Stimulated activated CD8-positive, alpha-beta memory T cell treated with anti-CD3 and anti-CD28 coated beads, Interleukin-7, amount 100 ng/mL, for 48 hours (primary cell): ENCODE data around the gene ZNF32.

Experiments
- DNase-seq, 2 donors: peaks; one replicate each; pipeline ENCODE4 v3.0.0-alpha.2; 2020; ENCODE audit warnings: low read depth in 1 of 2; ENCODE audit errors: extremely low read depth in 1 of 2

The ZNF32 gene

DNA sequence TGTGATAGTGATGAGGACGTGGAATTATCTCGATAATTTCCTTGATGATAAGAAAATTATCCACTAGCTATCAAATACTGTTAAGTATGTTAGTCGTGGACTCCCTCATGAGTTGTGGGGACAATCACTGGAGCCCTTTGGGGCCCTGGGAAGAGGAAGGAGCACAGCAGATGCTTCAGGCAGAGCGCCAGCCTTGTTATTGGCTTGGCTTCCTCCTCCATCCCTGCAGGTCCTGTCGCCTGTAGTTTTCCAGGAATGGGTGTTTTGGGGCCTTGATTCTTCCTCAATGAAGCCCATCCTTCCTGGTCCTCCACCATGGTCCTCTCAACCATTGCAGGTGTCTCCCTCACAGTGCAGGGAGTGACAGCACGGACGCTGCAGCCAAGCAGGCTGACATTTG is 32.5 kb upstream of the ZNF32 start:
- no peak for DNase-seq

DNA sequence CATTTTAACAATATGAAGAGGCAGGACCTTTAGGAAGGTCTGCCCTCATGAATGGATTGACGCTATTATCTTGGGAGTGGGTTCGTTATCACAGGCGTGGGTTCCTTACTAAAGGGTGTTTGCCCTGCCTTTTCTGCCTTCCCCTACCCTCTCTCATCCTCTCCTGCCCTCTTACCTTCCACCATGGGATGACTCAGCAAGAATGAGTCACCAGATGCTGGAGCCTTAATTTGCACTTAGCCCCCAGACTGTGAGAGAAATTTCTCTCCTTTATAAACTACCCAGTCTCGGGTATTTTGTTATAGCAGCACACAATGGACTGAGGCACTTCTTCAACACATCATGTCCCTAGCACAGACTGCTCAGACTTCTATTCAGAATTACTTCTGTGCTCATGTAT is 31.4 kb upstream of the ZNF32 start:
- DNase-seq = no peak

DNA sequence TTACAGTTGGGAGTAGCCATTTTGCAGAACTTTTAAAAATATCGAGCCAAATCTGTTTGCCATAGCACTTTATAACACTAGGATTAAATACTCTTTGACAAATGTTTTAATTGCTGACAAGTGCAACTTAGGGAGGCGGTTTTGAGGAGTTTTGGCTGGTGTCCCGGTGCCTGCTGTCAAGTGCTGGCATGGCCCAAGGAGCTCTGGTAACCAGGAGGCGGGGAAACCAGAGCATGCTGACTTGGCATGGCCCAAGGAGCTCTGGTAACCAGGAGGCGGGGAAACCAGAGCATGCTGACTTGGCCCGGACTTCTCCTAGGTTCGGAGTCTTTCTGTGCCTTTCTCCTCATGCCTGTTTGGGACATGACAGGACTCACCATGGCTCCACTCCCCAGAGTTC is 30.8 kb upstream of the ZNF32 start:
- no peak for DNase-seq

DNA sequence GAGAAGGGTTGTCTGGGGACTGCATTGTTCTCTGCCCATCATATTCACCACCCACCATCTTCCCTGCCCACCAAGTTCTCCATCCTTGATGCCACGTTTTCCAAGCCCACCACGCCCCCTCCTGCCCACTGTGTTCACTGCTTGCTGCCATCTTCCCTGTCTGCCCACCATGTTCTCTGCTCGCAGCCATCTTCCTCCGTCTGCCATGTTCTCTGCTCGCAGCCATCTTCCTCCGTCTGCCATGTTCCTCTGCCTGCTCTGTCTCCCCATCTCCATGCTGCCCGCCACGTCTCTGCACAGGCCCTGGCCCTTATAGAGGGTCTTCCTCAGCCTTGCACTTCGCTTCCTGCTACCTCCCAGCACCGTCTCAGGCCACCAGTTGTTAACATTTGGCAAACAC is 30.0 kb upstream of the ZNF32 start:
- DNase-seq = no peak

DNA sequence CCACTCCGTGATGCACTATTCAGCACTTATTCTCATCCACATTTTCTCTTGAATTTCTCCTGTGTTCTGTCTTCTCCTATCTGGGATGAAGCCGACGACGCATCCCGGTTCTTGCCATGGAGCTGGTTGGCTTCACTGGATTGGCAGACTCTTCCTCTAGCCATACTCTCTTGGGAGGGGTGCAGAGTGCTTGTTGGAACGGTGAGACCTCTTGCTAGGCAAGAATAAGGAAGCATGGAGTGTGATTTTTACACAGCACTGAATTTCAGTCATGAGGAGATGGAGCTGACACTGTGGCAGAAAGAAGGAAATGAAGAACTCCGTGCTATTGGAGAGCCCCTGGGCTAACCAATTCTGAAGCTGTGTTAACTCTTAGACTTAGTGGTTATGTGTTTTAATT is 28.2 kb upstream of the ZNF32 start:
- DNase-seq = no peak

DNA sequence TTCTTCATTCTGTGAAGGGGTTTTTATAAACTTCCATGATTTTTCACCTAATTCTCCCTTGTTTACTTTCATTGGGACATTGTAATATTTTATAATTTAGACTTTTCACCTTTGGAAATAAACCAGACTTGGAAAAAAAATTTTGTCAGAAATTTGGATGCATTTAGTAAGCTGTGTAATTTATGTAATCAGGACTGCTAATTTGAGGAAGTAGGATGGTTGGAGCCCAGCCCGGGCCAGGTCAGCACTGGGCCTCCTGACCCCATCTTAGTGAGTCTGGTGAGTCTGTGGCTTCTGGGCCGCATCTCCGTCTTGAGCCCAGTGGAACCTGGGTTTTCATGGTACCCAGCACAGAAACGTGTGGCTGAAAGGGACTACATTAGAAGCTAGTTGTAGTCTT is 27.6 kb upstream of the ZNF32 start:
- no peak for DNase-seq

DNA sequence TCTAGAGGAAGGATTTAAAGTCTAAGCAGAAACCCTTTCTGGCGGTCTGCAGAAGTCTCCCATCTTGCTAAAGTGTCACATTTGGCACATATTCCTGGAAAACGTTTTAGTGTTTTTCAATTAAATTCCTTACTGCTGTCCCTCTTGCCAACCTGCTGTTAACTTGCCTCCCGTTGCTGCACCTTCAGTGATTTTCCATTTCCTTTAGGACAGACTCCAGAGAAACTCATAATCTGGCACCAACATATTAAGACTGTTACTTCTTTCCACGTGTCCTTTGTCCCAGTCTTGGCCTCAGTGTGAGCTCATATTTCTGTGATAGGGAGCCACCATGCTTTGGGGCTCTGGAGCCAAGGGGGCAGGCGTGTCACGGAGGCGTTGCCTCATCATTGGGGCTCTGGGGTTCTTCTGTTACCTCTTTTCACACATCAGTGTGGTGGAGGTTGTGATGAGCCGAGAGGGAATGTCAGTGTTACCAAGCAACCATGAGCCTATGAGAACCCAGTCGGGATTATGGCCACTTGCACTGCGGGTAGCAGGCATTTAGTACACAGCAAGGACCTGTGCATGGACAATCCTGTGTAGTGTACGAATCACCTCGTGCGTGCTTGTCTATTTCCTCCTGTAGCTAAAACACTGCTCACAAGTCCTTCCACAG is 26.0 kb upstream of the ZNF32 start:
- DNase-seq = no peak

DNA sequence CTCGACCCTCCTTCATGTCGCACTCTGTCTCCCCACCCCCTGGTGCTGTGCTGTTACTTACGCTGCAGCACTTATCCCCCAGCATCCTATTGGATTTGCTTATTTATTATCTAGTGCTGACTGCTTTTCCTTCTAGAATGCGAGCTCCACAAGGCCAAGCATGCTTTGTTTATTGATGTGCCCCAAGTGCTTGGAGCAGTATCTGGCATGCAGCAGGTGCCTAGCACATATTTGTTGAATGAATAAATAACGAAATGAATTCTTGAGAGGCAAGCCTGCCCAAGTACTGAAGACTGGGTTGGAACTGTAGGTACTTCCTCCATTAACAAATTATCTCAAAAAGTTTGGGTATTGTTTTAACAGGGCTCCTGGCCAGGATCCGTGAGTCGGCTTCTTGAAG is 24.8 kb upstream of the ZNF32 start:
- no peak for DNase-seq

DNA sequence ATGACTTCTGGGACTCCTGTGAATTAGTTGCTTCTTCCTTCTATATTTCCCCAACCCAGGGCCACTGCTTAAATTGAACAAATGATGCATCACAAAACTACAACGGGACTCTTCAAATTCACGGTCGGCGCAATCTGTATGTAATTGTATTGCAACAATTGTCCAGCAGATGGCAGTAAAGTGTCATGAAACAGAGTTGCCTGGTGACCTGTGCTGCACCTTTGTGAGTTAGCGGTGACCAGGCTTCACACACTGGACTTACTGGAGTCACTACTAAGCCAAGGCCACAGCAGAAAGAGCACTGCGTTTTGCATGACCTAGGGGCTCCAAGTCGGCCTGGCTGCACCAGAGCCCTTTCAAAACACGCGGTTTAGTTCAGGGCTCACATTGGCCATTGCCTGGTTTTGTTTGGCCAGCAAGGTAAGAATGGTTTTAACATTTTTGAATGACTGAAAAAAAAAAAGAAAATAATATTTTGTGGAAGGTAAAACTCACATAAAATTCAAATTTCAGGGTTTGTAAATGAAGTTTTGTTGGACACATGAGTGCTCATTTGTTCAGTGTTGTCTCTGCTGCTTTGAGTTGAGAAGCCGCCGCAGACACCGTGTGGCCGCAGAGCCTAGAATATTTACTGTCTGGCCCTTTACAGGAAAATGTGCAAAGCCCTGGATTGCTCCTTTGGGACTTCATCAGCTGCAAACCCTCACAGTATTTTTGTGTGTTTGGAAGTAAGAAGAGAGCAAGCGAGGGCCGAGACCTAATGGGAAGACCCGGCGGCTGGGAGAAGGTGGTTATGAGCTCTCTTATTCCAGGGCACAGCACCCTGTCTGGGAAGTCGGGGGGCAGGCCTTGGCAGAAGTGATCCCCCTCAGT is 23.2 kb upstream of the ZNF32 start:
- no peak for DNase-seq

DNA sequence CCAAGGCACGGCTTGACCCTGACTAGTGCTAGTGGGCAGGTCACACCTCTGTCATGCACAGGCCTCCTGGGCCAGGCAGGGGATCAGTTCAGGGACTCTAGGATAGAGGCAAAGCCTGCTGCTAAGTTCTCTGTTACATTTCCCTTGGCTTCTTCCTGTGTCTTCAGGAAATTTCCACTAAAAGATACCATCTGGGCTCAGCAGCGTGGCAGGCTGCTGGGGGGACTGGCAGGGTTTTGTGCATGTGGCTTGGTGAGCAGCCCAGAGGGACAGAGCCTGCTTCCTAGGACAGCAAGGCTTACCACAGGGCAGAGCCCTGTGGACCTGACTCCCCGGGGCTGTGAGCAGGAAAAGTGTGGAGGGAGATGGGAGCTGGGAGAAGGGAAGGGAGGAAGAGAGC is 20.7 kb upstream of the ZNF32 start:
- no peak for DNase-seq

DNA sequence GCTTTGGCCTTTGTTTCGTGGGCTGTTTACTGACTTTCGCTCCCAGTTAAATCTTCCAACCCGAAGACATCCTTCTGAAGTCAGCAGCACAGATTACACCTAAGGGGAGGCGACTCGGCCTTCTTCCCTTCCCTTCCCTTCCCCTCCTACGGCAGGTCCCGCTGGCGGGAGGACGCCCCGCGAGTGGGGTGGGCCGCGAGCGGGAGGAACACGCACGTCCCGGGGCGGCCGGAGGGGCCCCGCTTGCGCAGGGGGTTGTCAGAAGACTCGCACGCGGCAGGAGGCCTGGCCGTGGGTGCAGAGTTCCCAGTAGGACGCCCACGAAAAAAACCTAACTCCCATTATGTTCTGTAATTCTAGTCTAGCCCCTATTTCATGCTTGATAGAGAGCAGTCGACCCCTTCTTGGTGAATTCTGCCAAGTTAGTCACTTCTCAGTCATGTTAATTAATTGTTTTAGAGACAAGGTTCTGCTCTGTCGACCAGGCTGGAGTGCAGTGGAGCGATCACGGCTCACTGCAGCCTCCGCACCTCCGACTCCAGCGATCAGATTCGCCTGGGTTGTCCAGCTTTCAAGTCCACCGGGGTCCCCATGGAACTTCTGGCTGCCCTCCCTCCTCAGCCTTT is 19.2 kb upstream of the ZNF32 start:
- no peak for DNase-seq

DNA sequence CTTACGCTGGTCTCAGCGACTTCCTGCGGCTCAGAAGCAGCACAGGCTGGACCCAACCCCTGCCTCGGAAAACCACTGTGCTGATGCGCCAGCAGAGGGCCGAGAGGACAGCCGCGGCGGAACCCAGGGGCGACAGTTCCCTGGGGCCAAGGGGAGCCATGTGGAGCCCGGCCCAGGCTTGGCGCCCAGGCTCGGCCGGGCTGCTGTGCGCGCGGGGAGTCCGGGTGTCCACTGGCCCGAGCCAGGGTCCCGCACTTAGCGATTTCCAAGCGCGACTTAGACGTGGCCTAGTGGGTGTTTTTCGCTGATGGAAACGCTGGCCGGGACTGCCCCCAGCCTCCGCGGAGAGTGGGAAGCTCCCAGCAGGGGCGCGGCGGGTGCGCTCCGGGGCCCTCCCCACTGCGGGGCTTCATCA is 18.6 kb upstream of the ZNF32 start:
- no peak for DNase-seq

DNA sequence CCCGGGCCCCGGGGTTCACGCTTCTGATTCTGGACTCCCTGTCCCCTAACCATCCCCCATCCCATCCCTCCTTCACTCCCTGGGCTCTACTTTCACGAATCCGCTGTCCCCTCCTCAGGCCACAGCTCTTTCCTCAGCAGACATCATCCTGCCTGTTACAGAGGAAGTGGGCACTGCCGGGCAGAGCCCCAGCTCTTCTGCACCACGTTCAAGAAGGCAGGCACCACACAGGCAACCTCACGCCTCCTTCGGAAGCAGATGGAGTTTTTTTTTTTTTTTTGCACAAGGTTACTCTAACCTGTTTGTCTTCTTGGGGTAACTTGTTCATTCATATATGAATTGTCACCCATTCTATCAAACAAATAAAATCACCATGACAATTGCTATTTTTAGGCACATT is 17.9 kb upstream of the ZNF32 start:
- no peak for DNase-seq

DNA sequence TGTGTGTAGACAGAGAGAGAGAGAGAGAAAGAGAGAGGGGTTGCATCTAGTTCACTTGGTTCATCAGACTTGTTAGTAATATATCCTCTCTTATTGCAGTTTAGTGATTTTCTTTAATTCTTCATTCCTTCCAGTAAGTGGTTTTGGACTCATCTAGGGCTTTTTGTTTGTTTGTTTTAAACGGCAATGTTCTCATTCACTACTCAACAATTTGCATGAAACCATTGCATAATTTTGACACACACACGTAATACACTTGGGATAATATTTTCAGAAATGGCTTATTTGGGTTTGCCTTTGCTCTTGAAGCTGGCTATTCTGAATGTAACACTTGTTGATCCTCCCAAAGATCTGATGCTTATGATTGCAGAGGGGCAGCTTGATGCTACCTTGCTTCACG is 16.4 kb upstream of the ZNF32 start:
- DNase-seq = no peak

DNA sequence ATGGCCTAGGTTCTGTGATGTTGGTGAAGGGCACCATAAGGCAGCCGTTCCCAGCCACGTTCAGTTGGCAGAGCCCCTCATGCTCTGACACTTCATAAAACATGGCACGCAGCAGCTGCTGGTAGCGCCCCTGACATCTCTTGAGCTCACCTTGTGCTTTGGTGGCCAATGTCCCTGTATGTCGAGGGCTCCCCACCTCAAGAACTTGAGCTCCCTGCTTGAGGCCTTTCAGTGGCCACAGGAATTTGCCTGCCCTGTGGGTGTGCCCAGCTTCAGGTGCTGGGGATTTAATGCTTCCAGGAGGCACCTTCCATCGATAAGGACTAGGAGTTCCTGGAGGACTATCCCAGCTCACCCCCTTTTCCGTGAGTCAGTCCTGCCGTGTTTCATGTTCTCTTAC is 9.5 kb upstream of the ZNF32 start:
- no peak for DNase-seq

DNA sequence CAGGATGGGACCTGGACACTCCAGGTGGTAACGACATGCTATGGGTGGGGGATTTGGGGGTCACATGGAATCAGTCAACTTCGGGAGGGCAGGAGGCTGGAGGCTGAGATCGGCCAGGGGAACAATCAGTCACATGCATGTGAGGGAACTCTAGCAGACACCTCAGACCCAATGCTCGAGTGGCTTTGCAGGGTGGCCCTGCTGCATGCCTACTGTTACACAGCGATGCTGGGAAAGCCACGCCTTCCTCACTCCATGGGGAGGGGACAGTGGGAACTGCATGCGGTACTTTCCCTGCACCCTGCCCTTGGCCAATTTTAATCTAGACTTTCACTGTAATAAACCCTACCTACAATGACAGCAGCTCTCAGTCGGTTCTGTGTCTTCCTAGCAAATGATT is 6.6 kb upstream of the ZNF32 start:
- no peak for DNase-seq

DNA sequence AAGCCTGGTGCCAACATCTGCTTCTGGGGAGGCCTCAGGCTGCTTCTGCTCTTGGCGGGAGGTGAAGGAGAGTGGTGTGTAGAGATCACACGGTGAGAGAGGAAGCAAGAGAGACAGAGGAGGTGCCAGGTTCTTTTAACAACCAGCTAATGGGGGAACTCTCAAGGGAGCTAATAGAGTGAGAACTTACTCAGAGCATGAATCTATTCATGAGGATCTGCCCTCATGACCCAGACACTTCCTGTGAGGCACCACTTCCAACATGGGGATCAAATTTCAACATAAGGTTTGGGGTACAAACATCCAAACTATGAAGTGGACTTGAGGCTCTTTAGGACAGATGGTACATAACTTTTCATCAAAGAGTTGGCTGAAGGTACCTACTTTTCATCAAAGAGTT is 5.1 kb upstream of the ZNF32 start:
- no peak for DNase-seq

DNA sequence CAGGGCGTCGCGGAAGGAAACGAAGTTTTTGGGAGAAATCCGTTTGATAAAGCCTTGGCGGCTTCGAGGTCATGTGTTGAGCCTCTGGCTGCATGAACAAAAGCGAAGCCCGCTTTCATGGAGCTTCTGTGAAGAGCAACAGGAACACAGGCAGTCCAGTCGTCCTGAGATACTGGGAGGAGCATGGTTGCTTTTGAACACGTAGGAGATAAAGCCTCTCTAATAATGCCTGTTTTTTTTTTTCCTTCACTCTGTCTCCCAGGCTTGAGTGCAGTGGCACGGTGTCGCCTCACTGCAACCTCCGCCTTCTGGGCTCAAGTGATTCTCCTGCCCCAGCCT is 473 bp upstream of the ZNF32 start:
- DNase-seq = no peak

DNA sequence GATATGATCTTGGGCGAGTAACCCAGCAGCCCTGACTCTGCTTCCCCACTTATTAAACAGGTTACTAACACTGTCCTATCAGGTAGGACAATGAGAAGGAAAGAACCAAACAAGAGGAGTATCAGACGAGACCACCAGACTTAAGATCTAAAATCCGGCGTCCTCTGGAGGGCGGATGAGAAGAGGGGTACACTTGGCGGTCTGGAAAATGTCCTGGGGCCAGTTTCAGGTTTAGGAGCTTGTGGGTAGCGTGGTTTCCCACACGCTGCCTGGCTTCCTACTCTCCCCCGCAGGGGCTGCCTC is 635 bp downstream of the ZNF32 start:
- DNase-seq = no peak

DNA sequence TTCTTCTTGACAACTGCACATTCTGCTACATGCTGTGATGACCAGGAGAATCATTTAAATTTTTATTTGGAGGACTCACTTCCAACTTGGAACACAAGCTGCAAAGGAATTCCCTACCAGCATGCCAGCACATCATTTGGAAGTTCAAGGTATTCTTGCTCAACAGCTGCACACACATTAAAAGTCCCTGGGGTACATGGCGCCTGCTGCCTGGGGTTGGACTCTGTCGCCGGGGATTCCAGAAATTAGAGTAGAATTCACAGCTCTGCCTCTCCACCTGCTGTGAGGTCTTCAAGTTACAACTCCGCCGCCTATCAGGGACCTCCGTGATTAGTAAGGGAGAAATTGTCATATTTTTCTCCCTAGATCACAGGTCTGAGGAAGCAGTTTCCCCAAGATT is 1.1 kb downstream of the ZNF32 start:
- no peak for DNase-seq

DNA sequence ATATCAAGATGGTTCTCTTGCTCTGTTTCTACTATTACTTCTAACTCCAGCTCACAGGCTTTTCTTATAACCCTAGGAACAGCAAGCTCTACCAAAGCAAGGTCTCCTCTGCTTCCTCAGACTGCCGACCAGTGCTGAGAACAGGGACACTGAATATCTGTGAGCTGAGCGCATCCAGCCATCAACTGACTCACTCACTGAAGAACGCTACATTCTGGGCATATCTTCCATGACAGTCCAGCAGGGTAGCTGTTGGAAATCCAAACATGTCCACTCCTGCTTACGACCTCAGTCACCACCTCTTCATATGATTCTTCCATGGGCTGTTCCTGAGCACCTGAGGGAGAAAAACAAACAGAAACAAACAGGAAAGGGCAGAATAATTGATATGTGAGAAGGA is 2.8 kb downstream of the ZNF32 start:
- DNase-seq = no peak

DNA sequence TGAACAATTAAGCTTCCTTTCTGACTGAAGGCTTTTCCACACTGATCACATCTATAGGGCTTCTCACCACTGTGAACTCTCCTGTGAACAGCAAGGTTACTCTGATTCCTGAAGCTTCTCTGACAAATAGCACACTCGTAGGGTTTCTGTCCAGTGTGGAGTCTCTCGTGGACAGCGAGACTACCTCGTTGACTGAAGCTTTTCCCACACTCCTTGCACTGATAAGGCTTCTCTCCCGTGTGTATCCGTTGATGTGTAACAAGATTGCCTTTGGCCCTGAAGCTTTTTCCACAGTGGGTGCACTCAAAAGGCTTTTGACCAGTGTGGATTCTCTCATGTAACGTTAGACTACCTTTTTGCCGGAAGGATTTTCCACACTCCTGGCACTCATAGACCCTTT is 4.4 kb downstream of the ZNF32 start:
- DNase-seq = no peak

DNA sequence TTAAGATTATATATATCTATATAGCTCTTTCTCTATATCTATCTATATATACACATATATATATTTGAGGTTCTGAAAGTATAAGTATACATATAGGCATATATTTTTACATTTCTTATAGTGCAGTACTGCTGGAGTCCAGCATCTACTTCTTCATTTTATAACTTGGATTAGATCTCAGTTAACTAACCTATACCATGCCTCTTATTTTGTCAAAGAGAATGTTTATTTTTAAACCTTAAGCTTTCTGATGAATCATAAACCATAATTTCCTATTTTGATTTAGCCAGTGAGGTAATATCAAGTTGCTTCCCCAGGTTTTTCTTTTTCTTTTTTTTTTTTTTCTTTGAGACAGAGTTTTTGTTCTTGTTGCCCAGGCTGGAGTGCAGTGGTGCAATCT is 8.1 kb downstream of the ZNF32 start:
- no peak for DNase-seq
